SK-N-SH (cell line): ENCODE results near the gene B2M. TPM values are rescaled to one million over a fixed set of nuclear protein-coding genes. Genes with fewer than 3 reads are reported as not detected.

Experiments used
- CTCF ChIA-PET: fragments of 300-600, 350-600 bp; formaldehyde crosslinking; extraction: SDS; loops from one replicate; lab custom pipeline; 2021; lab: Yijun Ruan, JAX
- POLR2A ChIA-PET: fragments of 350-600 bp; sonication (Branson Sonifier 250); formaldehyde crosslinking; extraction: SDS; loops from one replicate; lab custom pipeline; 2020; ENCODE audit warnings: antibody characterized with exemption, inconsistent platforms; lab: Yijun Ruan, JAX
- DNase-seq: peaks from one replicate; pipeline ENCODE4 v3.0.0; 2012
- H2AFZ ChIP-seq: fragments of 200-600 bp; sonication (generic); 2 replicates; pipeline ENCODE4 v1.8.1; 2016; ENCODE audit warnings: antibody characterized with exemption, mild to moderate bottlenecking, low read depth
- H3F3A ChIP-seq: fragments of 200-600 bp; sonication (generic); replicated peaks from 2 replicates; pipeline ENCODE3; 2016; ENCODE audit warnings: antibody characterized with exemption, mild to moderate bottlenecking; ENCODE audit not compliant: insufficient read depth
- H3K27ac ChIP-seq, 2 experiments: fragments of 200-500 bp in 1 of 2; fragments of 200-600 bp in 1 of 2; sonication (Bioruptor generic) in 1 of 2; sonication (generic), shearing (Covaris generic) in 1 of 2; 2 replicates each; pipeline versions ENCODE4 v1.5.1 to v1.6.1; 2014 to 2016; ENCODE audit warnings: low read depth in 2 of 2, inconsistent platforms in 1 of 2, low read length in 1 of 2, mild to moderate bottlenecking in 1 of 2, mixed read lengths in 1 of 2
- H3K27me3 ChIP-seq: fragments of 200-600 bp; sonication (generic), shearing (Covaris generic); 2 replicates; pipeline ENCODE4 v1.6.1; 2016; ENCODE audit warnings: mixed run types; ENCODE audit not compliant: insufficient read depth
- H3K36me3 ChIP-seq, 2 experiments: fragments of 200-500 bp in 1 of 2; fragments of 200-600 bp in 1 of 2; sonication (Bioruptor generic) in 1 of 2; sonication (generic) in 1 of 2; replicated peaks in 1 of 2; 2 replicates each; pipeline versions ENCODE3 to v1.5.1; 2014 to 2016; ENCODE audit warnings: low read length in 1 of 2, mild to moderate bottlenecking in 1 of 2; ENCODE audit not compliant: insufficient read depth in 2 of 2, control insufficient read depth in 1 of 2
- H3K4me1 ChIP-seq, 2 experiments: fragments of 200-500 bp in 1 of 2; fragments of 200-600 bp in 1 of 2; sonication (Bioruptor generic) in 1 of 2; sonication (generic), shearing (Covaris generic) in 1 of 2; 2 replicates each; pipeline versions ENCODE4 v1.5.1 to v1.6.1; 2014 to 2016; ENCODE audit warnings: low read depth in 1 of 2, low read length in 1 of 2, mixed run types in 1 of 2; ENCODE audit not compliant: insufficient read depth in 2 of 2, control insufficient read depth in 1 of 2
- H3K4me2 ChIP-seq: fragments of 200-600 bp; sonication (generic), shearing (Covaris generic); 2 replicates; pipeline ENCODE4 v1.6.1; 2017; ENCODE audit warnings: mixed run types
- H3K4me3 ChIP-seq, 2 experiments: fragments of 200-500 bp in 1 of 2; fragments of 200-600 bp in 1 of 2; sonication (Bioruptor generic) in 1 of 2; sonication (generic), shearing (Covaris generic) in 1 of 2; 2 replicates each; pipeline versions ENCODE4 v1.5.1 to v1.8.1; 2014 to 2016; ENCODE audit warnings: low read depth in 2 of 2, inconsistent platforms in 1 of 2, low read length in 1 of 2, mild to moderate bottlenecking in 1 of 2, mixed read lengths in 1 of 2, moderate library complexity in 1 of 2
- H3K79me2 ChIP-seq: fragments of 200-600 bp; sonication (generic); 2 replicates; pipeline ENCODE4 v1.8.1; 2017; ENCODE audit warnings: mild to moderate bottlenecking; ENCODE audit not compliant: insufficient read depth
- H3K9ac ChIP-seq: fragments of 200-600 bp; sonication (generic); 2 replicates; pipeline ENCODE4 v1.6.1; 2017; ENCODE audit warnings: mixed run types
- H3K9me2 ChIP-seq: fragments of 200-600 bp; sonication (generic); 2 replicates; pipeline ENCODE4 v1.6.1; 2017; ENCODE audit warnings: mixed run types
- H3K9me3 ChIP-seq: fragments of 200-600 bp; sonication (generic); 2 replicates; pipeline ENCODE4 v1.6.1; 2017; ENCODE audit warnings: mixed run types, mild to moderate bottlenecking, moderate library complexity
- H4K20me1 ChIP-seq: fragments of 200-600 bp; sonication (generic); 2 replicates; pipeline ENCODE4 v1.6.1; 2017; ENCODE audit warnings: mild to moderate bottlenecking, mixed run types; ENCODE audit not compliant: insufficient read depth
- ELF1 ChIP-seq: IDR thresholded peaks from 2 replicates; pipeline ENCODE4 v1.4.0; 2012
- EP300 ChIP-seq, 2 experiments: IDR thresholded peaks; 2 replicates each; pipeline versions ENCODE4 v1.4.0 to v1.6.1; 2012; ENCODE audit warnings: borderline replicate concordance in 1 of 2, low read depth in 1 of 2, low read length in 1 of 2
- EZH2phosphoT487 ChIP-seq: fragments of 200-600 bp; sonication (generic); IDR thresholded peaks from 2 replicates; pipeline ENCODE4 v1.6.1; 2017; ENCODE audit warnings: low read depth, mixed run types, mild to moderate bottlenecking, antibody characterized with exemption, moderate library complexity, borderline replicate concordance
- FOSL2 ChIP-seq: IDR thresholded peaks from 2 replicates; pipeline ENCODE4 v1.4.0; 2012; ENCODE audit warnings: low read depth, mild to moderate bottlenecking, moderate library complexity, borderline replicate concordance
- FOXJ3 ChIP-seq: sonication (generic); formaldehyde crosslinking; IDR thresholded peaks from 2 replicates; pipeline ENCODE4 v1.5.1; 2020; ENCODE audit warnings: mild to moderate bottlenecking, missing genetic modification reagents
- FOXM1 ChIP-seq: IDR thresholded peaks from 2 replicates; pipeline ENCODE4 v1.4.0; 2012; ENCODE audit warnings: low read depth, mild to moderate bottlenecking
- GABPA ChIP-seq: IDR thresholded peaks from 2 replicates; pipeline ENCODE4 v1.4.0; 2012; ENCODE audit warnings: low read depth, mild to moderate bottlenecking
- GATA2 ChIP-seq: sonication (generic); formaldehyde crosslinking; IDR thresholded peaks from 2 replicates; pipeline ENCODE4 v1.5.0; 2020; ENCODE audit warnings: mild to moderate bottlenecking, missing genetic modification reagents
- JUND ChIP-seq: IDR thresholded peaks from 2 replicates; pipeline ENCODE4 v1.4.0; 2012
- MXI1 ChIP-seq: IDR thresholded peaks from 2 replicates; pipeline ENCODE4 v1.6.1; 2012; ENCODE audit warnings: mild to moderate bottlenecking, low read depth, low read length, improper control_type of control experiment
- NFIC ChIP-seq: IDR thresholded peaks from 2 replicates; pipeline ENCODE4 v1.4.0; 2012; ENCODE audit warnings: borderline replicate concordance
- NRF1 ChIP-seq: IDR thresholded peaks from 2 replicates; pipeline ENCODE4 v1.6.1; 2012; ENCODE audit warnings: low read depth, mild to moderate bottlenecking, low read length
- POLR2AphosphoS5 ChIP-seq: IDR thresholded peaks from 2 replicates; pipeline ENCODE4 v1.6.1; 2012; ENCODE audit warnings: low read depth, low read length
- REST ChIP-seq: IDR thresholded peaks from 2 replicates; pipeline ENCODE4 v1.6.1; 2012; ENCODE audit warnings: mild to moderate bottlenecking, low read depth, low read length, moderate library complexity
- RFX5 ChIP-seq: IDR thresholded peaks from 2 replicates; pipeline ENCODE4 v1.6.1; 2012; ENCODE audit warnings: mild to moderate bottlenecking, improper control_type of control experiment, low read length
- RXRA ChIP-seq: IDR thresholded peaks from 2 replicates; pipeline ENCODE4 v1.4.0; 2012; ENCODE audit warnings: low read depth, mild to moderate bottlenecking, borderline replicate concordance
- SMC3 ChIP-seq: IDR thresholded peaks from 2 replicates; pipeline ENCODE4 v1.6.1; 2012; ENCODE audit warnings: low read depth, low read length, improper control_type of control experiment
- TAF1 ChIP-seq: IDR thresholded peaks from 2 replicates; pipeline ENCODE4 v1.6.1; 2012; ENCODE audit warnings: low read depth, mild to moderate bottlenecking, low read length, moderate library complexity, borderline replicate concordance
- TCF12 ChIP-seq: IDR thresholded peaks from 2 replicates; pipeline ENCODE4 v1.4.0; 2012
- YY1 ChIP-seq: IDR thresholded peaks from 2 replicates; pipeline ENCODE4 v1.4.0; 2012; ENCODE audit warnings: low read depth, mild to moderate bottlenecking
- WGBS: methylation state at CpG from one replicate; pipeline ENCODE4 v1.1.6; 2017; ENCODE audit warnings: low lambda C conversion rate; 5-methylcytosine and 5-hydroxymethylcytosine counted together
- polyA plus RNA-seq, 3 experiments: library from polyadenylated mRNA; depleted of rRNA; stranded (reverse); fragments of >200 nt; gene quantifications; 2 replicates each; pipeline ENCODE4 v1.2.3, GENCODE V29; 2012
- TF ChIP-seq, protein P1 (sequence below): IDR thresholded peaks from 2 replicates; pipeline ENCODE4 v1.4.0; 2012; ENCODE audit warnings: low read depth
- TF ChIP-seq, protein P2 (sequence below): fragments of 150-350 bp; IDR thresholded peaks from 2 replicates; pipeline ENCODE4 v1.6.1; 2016; ENCODE audit warnings: mild to moderate bottlenecking, low read depth, low read length
- TF ChIP-seq, protein P3 (sequence below): fragments of 150-350 bp; IDR thresholded peaks from 2 replicates; pipeline ENCODE4 v1.6.1; 2017; ENCODE audit warnings: antibody characterized with exemption, low read length, low read depth, borderline replicate concordance
- TF ChIP-seq, protein P4 (sequence below): fragments of 200-600 bp; sonication (generic); IDR thresholded peaks from 2 replicates; pipeline ENCODE4 v1.6.1; 2017; ENCODE audit warnings: antibody characterized with exemption, mild to moderate bottlenecking, moderate library complexity
- TF ChIP-seq, protein P5 (sequence below): IDR thresholded peaks from 2 replicates; pipeline ENCODE4 v1.4.0; 2012; ENCODE audit warnings: low read depth, borderline replicate concordance

B2M gene
- polyA plus RNA-seq (2012; rRNA removed) = 1,193 and 2,153 TPM in 2 replicates
- polyA plus RNA-seq (2012; cell fraction: cytosol; rRNA removed) = 2,055 and 2,105 TPM in 2 replicates
- 408 and 638 TPM in 2 replicates for polyA plus RNA-seq (2012; cell fraction: nucleus; rRNA removed)

DNA sequence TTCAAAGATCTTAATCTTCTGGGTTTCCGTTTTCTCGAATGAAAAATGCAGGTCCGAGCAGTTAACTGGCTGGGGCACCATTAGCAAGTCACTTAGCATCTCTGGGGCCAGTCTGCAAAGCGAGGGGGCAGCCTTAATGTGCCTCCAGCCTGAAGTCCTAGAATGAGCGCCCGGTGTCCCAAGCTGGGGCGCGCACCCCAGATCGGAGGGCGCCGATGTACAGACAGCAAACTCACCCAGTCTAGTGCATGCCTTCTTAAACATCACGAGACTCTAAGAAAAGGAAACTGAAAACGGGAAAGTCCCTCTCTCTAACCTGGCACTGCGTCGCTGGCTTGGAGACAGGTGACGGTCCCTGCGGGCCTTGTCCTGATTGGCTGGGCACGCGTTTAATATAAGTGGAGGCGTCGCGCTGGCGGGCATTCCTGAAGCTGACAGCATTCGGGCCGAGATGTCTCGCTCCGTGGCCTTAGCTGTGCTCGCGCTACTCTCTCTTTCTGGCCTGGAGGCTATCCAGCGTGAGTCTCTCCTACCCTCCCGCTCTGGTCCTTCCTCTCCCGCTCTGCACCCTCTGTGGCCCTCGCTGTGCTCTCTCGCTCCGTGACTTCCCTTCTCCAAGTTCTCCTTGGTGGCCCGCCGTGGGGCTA lies at the start of gene B2M, which contains the start of gene PATL2:
Gene B2M (plus strand): TSS at position 422 of the 647 bp plus-strand sequence. CDS start 30 bp downstream, at position 452.
Gene PATL2 (minus strand): TSS at position 228 of the 647 bp plus-strand sequence. CDS start 34,833 bp downstream, outside the sequence.
- POLR2A ChIA-PET = interaction anchor here (0.5 to 2.5 kb wide), 5 partner anchors 16 to 48 kb away, joined by 3 to 16 read pairs (median 6); partner anchors contain the start of genes SPG11 and TRIM69
- peaks cover 6% of the 10 kb centered on the region for H3F3A ChIP-seq
- TF ChIP-seq, protein P1, sequence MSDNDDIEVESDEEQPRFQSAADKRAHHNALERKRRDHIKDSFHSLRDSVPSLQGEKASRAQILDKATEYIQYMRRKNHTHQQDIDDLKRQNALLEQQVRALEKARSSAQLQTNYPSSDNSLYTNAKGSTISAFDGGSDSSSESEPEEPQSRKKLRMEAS = peak; percentile 78; the same call in 1 of the 2 replicates
- no peak for TF ChIP-seq EZH2phosphoT487
- TF ChIP-seq, protein P2, sequence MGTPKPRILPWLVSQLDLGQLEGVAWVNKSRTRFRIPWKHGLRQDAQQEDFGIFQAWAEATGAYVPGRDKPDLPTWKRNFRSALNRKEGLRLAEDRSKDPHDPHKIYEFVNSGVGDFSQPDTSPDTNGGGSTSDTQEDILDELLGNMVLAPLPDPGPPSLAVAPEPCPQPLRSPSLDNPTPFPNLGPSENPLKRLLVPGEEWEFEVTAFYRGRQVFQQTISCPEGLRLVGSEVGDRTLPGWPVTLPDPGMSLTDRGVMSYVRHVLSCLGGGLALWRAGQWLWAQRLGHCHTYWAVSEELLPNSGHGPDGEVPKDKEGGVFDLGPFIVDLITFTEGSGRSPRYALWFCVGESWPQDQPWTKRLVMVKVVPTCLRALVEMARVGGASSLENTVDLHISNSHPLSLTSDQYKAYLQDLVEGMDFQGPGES = peak; percentile 53
- TF ChIP-seq FOXM1 = no peak
- TF ChIP-seq REST = no peak
- peak; percentile 99 for TF ChIP-seq RFX5
- peak; percentile 86 for TF ChIP-seq MXI1
- TF ChIP-seq, protein P3, sequence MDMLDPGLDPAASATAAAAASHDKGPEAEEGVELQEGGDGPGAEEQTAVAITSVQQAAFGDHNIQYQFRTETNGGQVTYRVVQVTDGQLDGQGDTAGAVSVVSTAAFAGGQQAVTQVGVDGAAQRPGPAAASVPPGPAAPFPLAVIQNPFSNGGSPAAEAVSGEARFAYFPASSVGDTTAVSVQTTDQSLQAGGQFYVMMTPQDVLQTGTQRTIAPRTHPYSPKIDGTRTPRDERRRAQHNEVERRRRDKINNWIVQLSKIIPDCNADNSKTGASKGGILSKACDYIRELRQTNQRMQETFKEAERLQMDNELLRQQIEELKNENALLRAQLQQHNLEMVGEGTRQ = no peak
- TF ChIP-seq FOSL2 = no peak
- no peak for TF ChIP-seq NRF1
- 0 out of 2 replicates have a peak, but pooled peaks have one; percentile 4 for TF ChIP-seq TCF12
- no peak for TF ChIP-seq NFIC
- peak; percentile 93 for TF ChIP-seq TAF1
- TF ChIP-seq SMC3 = no peak
- TF ChIP-seq YY1 = no peak
- TF ChIP-seq GABPA = no peak
- no peak for TF ChIP-seq RXRA
- TF ChIP-seq POLR2AphosphoS5 = peak; percentile 100
- no peak for TF ChIP-seq FOXJ3 (CRISPR knock-in tag)
- no peak for TF ChIP-seq EP300 (IDR thresholded peaks at IDR 0.05; ENCODE audit: borderline replicate concordance in 1 of 2, low read depth in 1 of 2, low read length in 1 of 2)
- TF ChIP-seq, protein P4, sequence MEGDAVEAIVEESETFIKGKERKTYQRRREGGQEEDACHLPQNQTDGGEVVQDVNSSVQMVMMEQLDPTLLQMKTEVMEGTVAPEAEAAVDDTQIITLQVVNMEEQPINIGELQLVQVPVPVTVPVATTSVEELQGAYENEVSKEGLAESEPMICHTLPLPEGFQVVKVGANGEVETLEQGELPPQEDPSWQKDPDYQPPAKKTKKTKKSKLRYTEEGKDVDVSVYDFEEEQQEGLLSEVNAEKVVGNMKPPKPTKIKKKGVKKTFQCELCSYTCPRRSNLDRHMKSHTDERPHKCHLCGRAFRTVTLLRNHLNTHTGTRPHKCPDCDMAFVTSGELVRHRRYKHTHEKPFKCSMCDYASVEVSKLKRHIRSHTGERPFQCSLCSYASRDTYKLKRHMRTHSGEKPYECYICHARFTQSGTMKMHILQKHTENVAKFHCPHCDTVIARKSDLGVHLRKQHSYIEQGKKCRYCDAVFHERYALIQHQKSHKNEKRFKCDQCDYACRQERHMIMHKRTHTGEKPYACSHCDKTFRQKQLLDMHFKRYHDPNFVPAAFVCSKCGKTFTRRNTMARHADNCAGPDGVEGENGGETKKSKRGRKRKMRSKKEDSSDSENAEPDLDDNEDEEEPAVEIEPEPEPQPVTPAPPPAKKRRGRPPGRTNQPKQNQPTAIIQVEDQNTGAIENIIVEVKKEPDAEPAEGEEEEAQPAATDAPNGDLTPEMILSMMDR = no peak
- TF ChIP-seq, protein P5, sequence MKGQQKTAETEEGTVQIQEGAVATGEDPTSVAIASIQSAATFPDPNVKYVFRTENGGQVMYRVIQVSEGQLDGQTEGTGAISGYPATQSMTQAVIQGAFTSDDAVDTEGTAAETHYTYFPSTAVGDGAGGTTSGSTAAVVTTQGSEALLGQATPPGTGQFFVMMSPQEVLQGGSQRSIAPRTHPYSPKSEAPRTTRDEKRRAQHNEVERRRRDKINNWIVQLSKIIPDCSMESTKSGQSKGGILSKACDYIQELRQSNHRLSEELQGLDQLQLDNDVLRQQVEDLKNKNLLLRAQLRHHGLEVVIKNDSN = no peak
- no peak for TF ChIP-seq ELF1
- TF ChIP-seq GATA2 = no peak
- TF ChIP-seq JUND = no peak

More for the DNA sequence above, at the start of gene B2M, which contains the start of gene PATL2:
- no peaks in the 10 kb centered on the region for H3K9me2 ChIP-seq
- H3K9ac ChIP-seq = peak within 1 kb of the TSS; percentile 95
- no peaks in the 10 kb centered on the region for H3K9me3 ChIP-seq
- H3K27me3 ChIP-seq = no peaks in the 10 kb centered on the region
- peaks cover 12% of the 10 kb centered on the region in 2 experiments for H3K36me3 ChIP-seq
- H2AFZ ChIP-seq = peak within 1 kb of the TSS; percentile 99
- H3K4me2 ChIP-seq = peak within 1 kb of the TSS; percentile 66
- H3K79me2 ChIP-seq = peaks cover 41% of the 10 kb centered on the region
- CTCF ChIA-PET = interaction anchor here (0.6 to 11.4 kb wide), 14 partner anchors 13 to 174 kb away, joined by 3 to 117 read pairs (median 4); partner anchors contain the start of genes SPG11 and TRIM69
- WGBS = 2% methylated on average over 14 of the region's 37 CpGs
- peak; percentile 93 for DNase-seq
- peak within 1 kb of the TSS; percentile 74 to 99 for H3K4me3 ChIP-seq
- peaks cover 12% of the 10 kb centered on the region; the same call in 1 of the 2 replicates for H4K20me1 ChIP-seq
- peak within 1 kb of the TSS; percentile 88 to 89 for H3K27ac ChIP-seq
- H3K4me1 ChIP-seq = no peaks in the 10 kb centered on the region; a peak in 1 of 4 replicates
